Neutrophil (primary cell): ENCODE data around the gene ECSCR.
A peak's percentile ranks its signal among the peaks of the same experiment; 100 is the strongest.

ENCODE experiments used
- H3K27ac ChIP-seq: fragments of 200-600 bp; sonication (generic); 2 replicates; pipeline ENCODE4 v1.5.1; 2016; ENCODE audit warnings: mild to moderate bottlenecking, moderate library complexity
- H3K27me3 ChIP-seq: fragments of 200-600 bp; sonication (generic); 2 replicates; pipeline ENCODE4 v1.6.0; 2016; ENCODE audit warnings: mild to moderate bottlenecking
- H3K36me3 ChIP-seq: fragments of 200-600 bp; sonication (generic); 2 replicates; pipeline ENCODE4 v1.5.1; 2017
- H3K4me1 ChIP-seq, 2 experiments: fragments of 200-600 bp in 1 of 2; sonication (generic) in 1 of 2; 1 replicate in 1 of 2; 2 replicates in 1 of 2; pipeline versions ENCODE4 v1.5.1 to v1.6.1; 2013 to 2016; ENCODE audit warnings: low read depth in 1 of 2, low read length in 1 of 2, mild to moderate bottlenecking in 1 of 2, moderate library complexity in 1 of 2; ENCODE audit not compliant: control insufficient read depth in 1 of 2, insufficient read depth in 1 of 2
- H3K4me3 ChIP-seq, 2 experiments: fragments of 200-600 bp in 1 of 2; sonication (generic) in 1 of 2; 1 replicate in 1 of 2; 2 replicates in 1 of 2; pipeline ENCODE4 v1.5.1; 2013 to 2016; ENCODE audit warnings: low read depth in 1 of 2, low read length in 1 of 2, mild to moderate bottlenecking in 1 of 2, moderate library complexity in 1 of 2
- H3K9me3 ChIP-seq: fragments of 200-600 bp; sonication (generic); 2 replicates; pipeline ENCODE4 v1.5.1; 2016
- TF ChIP-seq, protein P1 (sequence below): fragments of 200-600 bp; sonication (generic); IDR thresholded peaks from 2 replicates; pipeline ENCODE4 v1.5.1; 2016; ENCODE audit warnings: antibody characterized with exemption

Gene ECSCR

DNA sequence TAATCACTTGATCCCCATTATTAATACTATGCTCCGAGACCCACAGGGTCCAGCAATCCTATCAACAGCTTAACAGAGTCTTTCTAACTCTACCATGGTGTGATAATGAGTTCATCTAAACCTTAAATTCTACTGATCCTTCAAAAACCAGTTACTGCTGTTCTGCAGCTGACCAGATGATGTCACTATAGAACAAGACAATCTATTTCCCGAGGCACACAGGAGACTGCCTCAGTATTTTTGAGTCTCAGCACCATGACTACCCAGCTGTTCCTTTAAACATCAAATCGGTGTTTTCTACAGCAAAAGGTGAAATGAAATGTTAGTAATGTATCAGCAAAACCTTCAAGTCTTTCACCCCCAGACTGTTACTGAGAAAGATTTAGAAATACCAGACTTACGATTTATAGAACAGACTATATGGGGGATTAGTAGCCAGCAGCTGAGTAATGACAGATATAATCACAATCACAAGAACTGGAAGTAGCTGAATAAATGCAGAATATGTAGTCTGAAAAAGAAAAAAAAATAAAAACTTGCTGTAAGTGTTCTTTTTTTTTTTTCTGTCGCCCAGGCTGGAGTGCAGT lies 40.1 kb downstream of the ECSCR start:
- H3K9me3 ChIP-seq: no peaks in the 10 kb centered on the region
- no peak overlapping the region for H3K27ac ChIP-seq
- TF ChIP-seq, protein P1, sequence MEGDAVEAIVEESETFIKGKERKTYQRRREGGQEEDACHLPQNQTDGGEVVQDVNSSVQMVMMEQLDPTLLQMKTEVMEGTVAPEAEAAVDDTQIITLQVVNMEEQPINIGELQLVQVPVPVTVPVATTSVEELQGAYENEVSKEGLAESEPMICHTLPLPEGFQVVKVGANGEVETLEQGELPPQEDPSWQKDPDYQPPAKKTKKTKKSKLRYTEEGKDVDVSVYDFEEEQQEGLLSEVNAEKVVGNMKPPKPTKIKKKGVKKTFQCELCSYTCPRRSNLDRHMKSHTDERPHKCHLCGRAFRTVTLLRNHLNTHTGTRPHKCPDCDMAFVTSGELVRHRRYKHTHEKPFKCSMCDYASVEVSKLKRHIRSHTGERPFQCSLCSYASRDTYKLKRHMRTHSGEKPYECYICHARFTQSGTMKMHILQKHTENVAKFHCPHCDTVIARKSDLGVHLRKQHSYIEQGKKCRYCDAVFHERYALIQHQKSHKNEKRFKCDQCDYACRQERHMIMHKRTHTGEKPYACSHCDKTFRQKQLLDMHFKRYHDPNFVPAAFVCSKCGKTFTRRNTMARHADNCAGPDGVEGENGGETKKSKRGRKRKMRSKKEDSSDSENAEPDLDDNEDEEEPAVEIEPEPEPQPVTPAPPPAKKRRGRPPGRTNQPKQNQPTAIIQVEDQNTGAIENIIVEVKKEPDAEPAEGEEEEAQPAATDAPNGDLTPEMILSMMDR: peak; percentile 83
- H3K4me3 ChIP-seq: no peak overlapping the region
- no peaks in the 10 kb centered on the region for H3K36me3 ChIP-seq
- H3K27me3 ChIP-seq: no peaks in the 10 kb centered on the region
- H3K4me1 ChIP-seq: no peaks in the 10 kb centered on the region

DNA sequence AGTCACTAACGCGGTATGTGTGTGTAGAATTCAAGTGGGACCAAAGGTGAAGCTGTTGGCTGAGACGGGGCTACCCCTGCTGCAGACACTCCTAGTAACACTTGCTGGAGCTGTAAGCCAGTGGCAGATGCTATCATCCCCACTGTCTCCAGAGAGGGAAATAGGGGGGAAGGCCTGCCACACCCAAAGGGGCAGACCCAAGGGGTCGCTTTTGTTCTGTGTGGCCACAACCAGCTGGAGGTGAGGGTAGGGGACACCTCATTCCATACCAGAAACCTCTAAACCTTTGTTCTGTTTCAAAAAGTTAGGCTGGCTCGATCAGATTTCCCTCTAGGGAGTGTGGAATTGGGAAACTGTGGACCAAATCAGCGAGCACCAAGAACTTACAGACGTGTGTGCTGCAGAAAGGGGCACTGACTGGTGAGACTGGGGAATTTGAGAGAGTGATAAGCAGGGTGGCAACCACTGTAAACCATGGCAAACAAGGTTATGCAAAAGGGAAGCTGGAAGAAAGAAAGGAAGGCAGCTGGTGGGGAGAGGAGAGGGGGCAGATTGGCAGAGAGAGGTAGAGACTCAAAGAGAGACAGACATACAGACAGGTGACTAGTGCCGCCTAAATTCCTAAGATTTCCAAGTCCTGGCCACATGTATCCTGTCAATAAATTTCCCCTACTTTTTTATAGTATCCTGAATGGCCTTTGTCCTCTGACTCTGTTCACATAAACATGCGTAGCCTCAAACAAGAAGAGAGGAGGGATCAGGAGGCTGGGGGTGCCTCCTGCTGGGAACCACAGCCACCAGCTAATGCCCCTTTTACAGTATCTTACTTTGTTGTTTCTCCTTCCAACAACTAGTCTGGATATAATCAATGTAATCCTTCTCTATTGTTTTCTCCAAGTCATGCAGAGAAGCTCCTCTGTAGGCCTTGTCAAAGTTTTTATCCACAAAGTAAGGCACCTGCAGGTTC lies 43.0 kb downstream of the ECSCR start:
- H3K4me1 ChIP-seq: no peaks in the 10 kb centered on the region
- H3K4me3 ChIP-seq: no peak overlapping the region
- TF ChIP-seq, protein P1: no peak
- H3K27ac ChIP-seq: no peak overlapping the region
- no peaks in the 10 kb centered on the region for H3K27me3 ChIP-seq
- H3K36me3 ChIP-seq: no peaks in the 10 kb centered on the region
- no peaks in the 10 kb centered on the region for H3K9me3 ChIP-seq

DNA sequence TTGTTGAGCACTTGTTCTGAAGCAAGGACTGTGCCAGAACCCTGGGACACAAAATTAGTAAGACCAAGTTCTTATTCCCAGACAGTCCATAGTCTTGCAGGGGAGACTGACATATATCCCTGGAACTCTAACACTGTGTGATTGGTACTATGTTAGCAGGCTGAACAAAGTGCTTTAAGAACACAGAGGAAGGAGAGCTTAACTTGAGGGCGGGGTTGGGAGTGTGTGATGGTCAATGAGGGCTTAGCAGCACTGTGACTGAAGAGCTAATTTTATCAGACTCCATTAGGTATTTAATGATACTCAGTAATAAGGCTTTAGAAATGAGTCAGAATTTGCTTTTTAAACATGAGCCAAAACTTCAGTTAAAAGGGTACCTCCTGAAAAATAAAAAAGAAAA lies 43.8 kb downstream of the ECSCR start:
- no peaks in the 10 kb centered on the region for H3K4me1 ChIP-seq
- TF ChIP-seq, protein P1: no peak
- H3K36me3 ChIP-seq: no peaks in the 10 kb centered on the region
- no peak overlapping the region for H3K4me3 ChIP-seq
- no peaks in the 10 kb centered on the region for H3K27me3 ChIP-seq
- H3K9me3 ChIP-seq: no peaks in the 10 kb centered on the region
- H3K27ac ChIP-seq: no peak overlapping the region

DNA sequence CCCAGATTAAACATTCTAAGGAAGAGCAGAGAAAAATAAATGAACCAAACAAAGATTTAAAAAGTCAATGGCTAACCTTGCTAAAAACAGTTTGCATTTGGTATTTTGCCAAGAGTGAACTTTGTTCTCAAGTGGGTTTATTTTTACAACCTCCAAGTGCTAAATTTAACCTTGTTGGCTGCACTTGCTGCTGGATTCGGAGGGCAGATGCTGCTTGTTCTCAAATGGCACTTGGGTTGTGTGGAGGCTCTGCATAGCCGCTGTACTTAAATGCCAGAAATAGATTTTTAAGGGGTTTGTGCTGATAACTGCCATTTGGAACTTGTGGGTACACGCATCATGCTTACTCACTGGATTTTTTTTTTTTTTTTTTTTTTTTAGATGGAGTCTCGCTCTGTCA lies 45.3 kb downstream of the ECSCR start:
- Histone ChIP-seq H3K4me3 (no peak overlapping the region), H3K27ac (no peak overlapping the region), H3K36me3 (no peaks in the 10 kb centered on the region), H3K4me1 (no peaks in the 10 kb centered on the region), H3K9me3 (no peaks in the 10 kb centered on the region), H3K27me3 (no peaks in the 10 kb centered on the region)
- TF ChIP-seq, protein P1: no peak

DNA sequence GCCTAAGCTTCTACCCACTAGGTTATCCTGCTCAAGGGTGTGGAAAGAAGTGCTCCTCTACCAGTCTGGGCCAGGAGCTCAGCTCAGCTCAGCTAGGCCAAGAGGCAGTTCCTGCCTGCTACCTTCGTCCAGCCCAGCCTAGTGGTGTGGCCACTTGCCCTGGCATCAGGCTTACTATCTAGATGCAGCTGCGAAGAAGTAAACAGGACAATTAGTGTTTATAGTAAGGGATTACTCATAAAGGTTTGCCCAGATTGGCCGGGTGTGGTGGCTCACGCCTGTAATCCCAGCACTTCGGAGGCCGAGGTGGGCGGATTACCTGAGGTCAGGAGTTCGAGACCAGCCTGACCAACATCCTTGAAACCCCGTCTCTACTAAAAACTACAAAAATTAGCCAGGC lies 45.9 kb downstream of the ECSCR start:
- H3K36me3 ChIP-seq: no peaks in the 10 kb centered on the region
- no peaks in the 10 kb centered on the region for H3K27me3 ChIP-seq
- TF ChIP-seq, protein P1: no peak
- H3K9me3 ChIP-seq: no peaks in the 10 kb centered on the region
- H3K4me1 ChIP-seq: no peaks in the 10 kb centered on the region
- H3K4me3 ChIP-seq: no peak overlapping the region
- no peak overlapping the region for H3K27ac ChIP-seq
